CD4-positive, alpha-beta T cell treated with Interferon alpha-2 for 1 hour (primary cell): ENCODE data around the gene MMP24OS.

Experiments used
- DNase-seq, 2 donors: peaks; one replicate each; pipeline ENCODE4 v3.0.0-alpha.2; 2020 to 2022

The MMP24OS gene

DNA sequence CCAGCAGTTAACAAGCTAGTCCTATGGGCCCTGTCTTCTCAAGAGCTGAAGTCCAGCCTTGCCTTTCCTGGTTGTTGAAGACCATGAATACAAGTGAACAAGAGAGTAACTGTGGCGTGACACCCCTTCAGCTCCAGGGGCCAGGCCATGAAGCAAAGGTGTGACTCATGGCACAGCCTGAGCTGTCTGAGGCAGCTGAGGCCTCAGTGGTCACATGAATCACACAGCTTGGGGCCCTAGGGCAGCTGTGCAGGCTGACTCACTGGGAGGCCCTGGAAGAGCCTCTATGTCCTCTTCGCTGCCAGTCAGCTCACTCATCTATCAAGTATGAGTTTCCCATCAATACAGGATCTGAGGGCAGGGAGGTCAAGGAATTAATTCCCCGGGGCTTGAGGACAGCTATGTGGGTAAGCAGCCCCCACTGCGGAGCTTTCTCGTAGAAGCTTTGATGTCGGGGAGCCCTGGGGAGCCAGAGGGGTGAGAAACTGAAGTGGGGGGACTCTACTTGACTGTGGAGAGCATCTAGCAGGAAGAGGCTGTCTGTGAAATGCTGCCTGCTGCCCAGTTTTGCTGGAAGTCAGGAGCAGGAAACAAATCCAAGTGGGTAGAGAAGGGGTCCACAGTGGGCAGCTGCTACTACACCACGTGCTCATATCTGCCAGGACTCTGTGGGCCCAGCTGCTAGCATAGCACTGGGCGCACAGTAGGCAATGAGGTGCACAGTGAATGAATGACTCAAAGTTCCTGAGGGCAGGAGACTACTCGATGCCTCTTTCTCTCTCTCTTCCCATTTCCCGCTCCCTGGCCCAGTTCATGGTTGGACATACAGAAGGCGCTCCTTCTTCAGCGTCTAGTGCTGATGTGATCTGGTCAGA, 28.0 kb upstream of the MMP24OS start:
- no peak for DNase-seq

DNA sequence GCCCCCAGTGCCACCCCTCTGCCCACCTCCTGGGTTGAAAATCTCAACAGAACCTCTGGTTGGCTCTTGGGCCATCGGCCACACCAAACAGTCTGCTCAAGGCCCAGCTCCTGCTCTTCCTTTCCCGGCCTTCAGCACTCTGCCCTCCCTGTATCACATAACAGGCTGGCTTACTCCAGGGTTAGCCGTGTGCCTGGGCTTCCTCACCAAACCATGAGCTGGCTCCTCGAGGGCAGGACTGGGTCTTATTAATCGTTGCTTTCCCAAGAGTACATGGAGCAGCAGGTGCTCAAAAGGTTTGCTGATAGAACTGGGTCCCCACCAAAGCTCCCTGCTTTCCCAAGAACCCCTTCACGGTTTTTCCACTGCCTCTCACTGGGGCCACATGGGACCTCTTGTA, 27.0 kb upstream of the MMP24OS start:
- DNase-seq: no peak

DNA sequence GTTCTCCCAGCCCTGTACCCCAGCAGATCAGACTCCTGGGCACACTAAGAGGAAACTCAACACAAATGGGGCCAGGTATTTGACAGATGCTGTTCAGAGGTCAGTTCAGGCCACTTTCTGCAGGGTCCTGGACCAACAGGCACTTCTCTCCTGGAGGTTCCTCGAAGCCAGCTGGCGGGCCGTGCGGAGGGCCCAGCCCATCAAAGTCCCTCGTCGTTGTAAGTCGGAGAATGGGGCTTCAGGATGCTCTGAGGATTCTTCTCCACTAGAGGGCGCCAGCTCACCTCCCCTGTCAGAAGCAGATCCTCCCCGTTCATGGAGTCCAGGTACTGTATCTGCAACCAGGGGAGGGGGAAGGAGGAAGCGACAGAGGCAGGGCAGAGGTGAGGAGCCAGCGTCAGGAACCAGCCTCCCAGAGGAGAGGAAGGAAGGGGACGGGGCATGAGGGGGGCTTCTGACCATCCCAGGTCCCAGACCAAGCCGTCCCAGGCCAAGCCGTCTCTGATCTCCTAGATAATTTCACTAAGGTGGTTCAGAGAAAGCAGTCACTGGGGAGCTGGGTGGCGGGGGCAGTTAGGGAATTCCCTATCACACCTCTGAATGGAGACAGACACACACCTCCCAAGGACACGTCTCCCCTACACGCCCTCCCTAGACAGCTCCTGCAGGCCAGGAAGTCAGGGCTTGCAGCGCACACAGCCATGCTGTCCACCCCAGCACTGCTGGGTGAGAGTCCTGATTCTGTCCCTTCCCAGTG, 26.0 kb upstream of the MMP24OS start:
- peak; percentile 84 to 88 for DNase-seq

DNA sequence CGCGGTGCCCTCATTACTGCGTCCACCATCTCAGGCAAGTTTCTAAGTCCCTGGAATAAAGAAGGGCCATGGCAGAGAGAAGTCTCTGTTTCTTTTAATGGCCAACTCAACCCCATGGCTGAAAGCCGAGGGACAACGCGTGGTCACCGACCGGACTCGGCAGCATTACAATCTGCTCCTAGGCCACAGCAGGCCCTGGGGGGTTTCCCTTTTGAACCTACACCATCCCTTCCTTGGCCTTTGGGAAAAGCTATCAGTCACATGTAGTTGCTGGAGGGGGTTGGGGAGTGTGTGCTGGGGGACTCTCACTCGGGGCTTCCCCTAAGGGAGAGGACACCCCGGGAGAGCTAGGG, 25.4 kb upstream of the MMP24OS start:
- no peak for DNase-seq

DNA sequence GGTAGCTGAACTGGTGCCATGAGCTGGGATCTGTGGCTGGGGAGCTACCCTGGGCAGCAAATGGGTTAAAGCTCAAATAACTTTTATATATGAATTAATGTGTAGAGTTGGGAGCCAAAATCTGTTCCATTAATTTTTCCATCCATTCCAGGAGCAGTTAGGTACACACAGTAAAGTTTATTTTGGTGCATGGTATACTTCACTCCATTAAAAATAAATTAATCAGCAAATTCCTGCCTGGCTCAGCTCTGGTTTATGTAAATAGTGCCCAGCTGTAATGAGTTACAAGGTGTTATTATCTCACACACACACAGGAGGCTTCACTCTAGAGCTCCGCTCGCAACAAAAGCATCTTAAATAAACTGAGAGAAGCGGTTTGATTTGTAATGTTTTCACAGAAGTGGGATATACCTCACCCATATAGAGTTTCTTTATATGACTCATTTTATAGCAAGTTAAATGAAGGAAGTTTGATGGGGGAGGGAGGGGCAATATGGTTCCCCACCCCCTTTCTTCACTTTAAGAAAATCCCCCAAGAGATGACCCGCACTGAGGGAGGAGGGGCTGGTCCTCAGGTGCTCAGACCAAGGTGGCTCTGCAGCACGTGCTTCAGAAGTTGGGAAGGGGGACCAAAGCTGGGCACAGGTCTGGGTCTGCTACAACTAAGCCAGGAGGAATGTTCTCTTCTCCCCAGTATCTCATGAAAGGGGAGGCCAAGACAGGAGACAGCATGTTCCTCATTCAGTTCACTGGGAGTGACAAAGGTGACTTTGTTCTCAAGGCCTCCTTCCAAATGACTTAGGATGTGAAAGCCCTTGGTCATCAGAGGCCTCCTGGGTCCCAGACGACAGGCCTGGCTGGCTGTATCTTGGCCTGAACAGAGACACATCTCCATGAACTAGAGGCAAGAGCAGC, 24.8 kb upstream of the MMP24OS start:
- no peak for DNase-seq

DNA sequence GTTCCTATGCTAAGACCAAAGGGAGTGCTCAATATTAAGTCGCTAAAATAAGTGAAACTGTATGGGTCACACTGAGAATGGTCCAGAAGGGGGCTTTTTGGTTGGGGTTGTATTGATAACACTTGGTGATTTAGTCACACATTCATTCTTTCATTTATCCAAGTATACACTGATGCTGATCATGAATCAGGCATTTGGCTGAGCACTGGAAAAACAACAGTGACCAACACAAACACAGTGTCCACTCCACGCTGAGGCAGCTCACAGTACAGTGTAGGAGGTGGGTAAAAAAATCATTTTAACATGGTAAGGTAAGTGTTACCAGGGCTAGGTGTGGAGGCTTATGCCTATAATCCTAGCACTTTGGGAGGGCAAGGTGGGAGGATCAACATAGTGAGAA, 23.5 kb upstream of the MMP24OS start:
- DNase-seq: no peak

DNA sequence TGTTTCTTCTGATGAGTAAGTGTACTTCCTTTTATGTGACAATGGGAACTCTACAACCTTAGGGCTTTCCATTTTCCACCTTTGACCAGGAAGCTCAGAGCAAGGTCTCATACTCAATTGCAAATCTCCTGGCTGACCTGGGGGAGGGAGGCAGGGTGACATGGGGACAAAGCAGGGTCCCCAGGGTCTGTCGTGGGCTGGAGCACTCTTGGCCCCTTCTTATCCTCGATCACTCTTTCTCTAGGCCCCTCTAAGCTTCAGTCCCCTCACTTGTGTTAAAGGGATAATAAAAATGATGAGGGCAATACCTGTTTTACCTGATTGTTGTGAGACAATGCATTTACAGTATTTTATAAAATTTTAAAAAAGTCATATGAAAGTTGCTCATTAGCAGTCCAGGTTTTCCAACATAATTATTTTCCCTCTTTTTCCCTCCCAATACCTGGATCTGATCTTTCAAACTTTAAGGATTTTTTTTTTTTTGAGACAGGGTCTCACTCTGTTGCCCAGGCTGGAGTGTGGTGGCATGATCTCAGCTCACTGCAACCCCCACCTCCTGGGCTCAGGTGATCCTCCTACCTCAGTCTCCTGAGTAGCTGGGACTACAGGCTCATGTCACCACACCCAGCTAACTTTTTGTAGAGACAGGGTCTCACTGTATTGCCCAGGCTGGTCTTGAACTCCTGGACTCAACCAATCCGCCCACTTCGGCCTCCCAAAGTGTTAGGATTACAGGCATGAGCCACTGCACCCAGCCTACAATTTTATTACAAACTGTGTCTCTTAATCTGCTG, 22.7 kb upstream of the MMP24OS start:
- no peak for DNase-seq

DNA sequence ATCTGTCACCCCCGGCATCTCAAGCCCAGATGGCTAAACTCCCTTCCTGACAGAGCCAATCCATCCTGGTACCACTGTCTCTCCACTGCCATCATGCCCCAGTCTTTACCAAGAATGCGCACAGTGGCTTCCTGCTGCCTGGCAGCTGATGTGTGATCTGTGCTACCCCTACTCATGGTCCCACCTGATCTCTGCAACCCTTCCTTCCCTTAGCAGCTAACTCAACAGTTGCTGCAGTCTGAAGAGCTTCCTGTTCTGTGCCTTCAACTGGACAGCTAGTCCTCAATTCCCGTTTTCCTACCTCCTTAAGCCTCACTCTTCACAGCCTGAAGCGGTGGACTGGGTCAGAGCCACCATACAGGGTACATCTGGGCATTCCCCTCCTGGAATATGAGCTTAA, 21.9 kb upstream of the MMP24OS start:
- DNase-seq: no peak

DNA sequence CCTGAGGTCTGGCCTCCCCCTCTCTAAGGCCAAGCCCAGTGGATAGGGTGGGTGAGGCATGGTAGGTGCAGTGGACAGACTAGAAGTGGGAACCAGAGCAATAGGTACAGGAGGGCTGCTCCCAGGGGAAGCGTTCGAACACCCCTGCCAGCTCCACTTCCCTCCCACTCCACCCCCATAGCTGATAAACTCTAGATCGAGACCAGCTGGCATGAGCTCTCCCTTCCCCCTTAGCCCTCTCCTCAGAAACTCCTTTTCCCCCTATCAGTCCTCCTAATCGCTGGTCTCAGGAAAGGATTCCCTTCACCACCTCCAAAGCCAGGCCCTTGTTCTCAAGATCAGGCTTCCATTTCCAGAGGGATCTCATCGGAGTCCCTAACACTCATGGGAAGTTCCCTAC, 20.3 kb upstream of the MMP24OS start:
- DNase-seq: no peak

DNA sequence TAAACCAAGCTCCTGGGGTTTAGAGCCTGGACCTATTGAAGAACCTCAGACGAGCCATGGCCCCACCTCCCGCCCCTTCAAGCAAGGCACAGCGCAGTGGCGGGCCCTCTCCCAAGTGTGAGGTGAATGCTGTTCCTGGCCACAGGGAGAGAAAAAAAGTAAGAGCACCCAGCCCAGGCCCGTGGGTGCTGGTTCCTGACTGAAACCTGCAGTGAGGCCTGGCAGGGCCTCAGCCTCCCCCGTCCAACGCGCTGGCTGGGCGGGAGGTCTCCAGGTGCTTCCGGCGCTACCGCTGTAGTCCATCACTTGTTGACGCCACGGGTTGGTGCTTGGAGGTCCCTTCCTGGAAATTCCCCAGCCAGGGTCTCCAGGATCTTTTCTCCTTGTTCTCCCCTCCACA, 19.8 kb upstream of the MMP24OS start:
- DNase-seq: no peak

DNA sequence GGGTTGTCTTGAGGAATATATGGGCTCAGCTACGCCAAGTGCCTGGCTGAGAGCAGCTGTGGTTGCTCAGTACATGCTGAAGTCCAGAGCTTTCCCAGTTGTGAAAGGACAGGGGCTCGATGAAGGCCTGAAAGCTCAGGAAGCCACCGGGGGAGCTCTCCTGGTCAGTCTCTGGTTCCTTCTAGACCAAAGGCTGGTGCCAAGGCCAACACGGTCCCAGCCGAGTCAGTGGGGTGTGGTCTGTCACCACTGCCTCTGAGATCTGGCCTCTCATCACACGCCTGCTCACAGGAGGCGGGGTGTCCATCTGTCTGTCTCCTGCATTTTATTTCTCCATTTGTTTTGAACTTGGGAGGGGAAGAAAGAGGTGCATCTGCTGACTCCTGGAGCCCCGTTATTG, 19.2 kb upstream of the MMP24OS start:
- no peak for DNase-seq

DNA sequence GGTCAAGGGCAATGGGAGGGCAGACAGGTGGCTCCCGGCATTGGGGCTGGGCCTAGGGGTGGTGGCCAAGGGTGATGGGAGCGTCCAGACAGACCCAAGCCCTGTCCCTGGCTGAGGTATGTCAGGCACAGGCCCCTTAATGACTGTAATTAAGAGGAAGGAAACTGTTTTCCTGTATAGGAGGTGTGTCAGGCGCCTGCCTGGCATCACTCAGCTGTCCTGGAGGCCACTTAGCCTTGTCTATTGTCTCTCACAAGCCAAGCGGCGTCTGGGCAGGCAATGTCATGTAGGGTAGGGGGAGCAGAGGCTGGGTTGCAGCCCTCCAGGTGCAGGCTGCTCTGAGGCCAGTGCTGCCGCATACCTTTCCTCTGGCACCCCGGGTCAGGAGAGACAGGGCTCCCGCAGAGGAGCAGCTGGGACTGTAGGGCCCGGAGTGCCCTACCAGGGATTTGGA, 18.2 kb upstream of the MMP24OS start:
- DNase-seq: no peak

DNA sequence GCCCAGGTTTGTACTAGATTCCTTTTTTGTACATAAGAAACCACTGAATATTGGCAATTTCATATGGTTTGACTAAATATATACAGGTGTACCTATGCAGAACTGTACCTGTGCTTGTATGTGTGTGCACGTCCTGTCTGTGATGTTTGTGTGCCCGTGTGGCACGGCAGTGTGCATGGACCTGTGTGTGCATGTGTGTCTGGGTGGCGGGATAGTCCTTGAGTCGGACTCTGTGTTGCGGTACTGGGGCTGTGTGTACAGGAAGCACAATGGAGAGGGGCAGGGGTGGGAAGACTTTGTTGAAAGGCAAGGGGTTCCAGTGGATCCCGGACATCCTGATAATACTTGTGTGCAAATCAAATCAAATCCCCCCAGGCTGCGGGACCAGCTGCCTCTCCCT, 17.8 kb upstream of the MMP24OS start:
- no peak for DNase-seq

DNA sequence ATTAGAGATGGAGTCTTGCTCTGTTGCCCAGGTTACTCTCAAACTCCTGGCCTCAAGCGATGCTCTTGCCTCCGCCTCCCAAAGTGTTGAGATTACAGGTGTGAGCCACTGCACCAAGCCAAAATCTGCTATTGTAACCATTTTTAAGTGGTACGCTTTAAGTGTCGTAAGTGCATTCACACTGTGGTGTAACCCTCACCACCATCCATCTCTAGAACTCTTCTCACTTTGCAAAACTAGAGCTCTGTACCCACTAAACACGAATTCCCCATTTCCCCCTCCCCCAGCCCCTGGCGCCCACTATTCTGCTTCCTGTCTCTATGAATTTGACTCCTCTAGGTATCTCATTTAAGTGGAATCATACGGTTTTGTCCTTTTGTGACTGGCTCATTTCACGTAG, 17.1 kb upstream of the MMP24OS start:
- no peak for DNase-seq

DNA sequence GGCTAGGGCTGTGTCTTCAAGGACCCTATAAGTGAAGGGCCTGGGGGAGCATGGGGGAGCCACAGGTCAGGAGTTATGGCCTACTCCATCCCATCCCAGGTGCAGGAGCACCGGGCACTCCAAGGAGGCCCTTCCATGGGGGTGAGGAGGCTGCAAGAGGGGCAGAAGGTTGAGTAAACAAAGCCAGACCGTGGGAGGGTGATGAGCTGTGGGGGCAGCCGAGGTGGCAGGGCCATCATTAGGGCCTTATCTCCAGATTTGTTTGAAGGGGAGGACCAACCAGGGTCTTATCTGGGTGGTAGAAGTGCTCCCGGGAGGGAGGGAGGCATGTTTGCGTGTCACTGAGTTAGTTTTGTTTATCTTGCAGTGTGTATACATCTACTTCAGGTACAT, 16.4 kb upstream of the MMP24OS start:
- no peak for DNase-seq

DNA sequence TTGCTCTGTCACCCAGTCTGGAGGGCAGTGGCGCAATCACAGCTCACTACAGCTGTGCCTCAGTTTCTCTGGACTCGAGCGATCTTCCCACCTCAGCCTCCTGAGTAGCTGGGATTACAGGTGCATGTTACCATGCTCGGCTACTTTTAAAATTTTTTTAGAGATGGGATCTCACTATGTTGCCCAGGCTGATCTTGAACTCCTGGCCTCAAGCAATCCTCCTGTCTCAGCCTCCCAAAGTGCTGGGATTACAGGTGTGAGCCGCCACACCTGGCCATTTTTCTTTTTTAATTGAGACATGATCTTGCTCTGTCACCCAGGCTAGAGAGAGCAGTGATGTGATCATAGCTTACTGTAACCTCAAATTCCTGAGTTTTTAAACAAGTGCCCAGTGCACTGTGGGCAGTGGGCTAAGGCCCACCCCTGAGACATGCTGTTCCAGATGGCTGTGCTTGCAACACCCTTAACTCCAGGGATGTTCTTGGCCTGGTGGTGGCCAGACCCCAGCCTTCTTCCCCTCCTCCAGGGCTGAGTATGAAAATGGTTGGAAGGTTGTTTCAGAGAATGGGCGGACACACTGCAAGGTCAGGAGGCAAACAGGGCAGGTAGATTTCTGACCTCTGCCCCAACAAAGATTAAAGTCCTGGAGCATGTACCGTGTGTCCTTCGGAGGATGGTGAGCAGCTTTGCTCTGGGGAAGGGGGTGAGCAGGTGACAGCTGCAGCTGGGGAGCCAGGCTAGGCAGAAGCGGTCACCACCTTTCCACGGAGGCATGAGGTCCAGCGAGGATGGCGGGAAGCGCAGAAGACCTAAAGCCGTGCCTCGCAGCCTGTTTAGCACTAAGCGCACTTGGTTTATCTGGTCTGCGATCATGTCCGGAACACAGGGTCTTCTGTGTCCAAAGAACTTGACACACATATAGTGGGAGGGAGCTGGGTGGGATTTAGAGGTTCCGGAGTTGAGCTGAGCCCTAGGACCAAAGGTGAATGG, 15.7 kb upstream of the MMP24OS start:
- no peak for DNase-seq

DNA sequence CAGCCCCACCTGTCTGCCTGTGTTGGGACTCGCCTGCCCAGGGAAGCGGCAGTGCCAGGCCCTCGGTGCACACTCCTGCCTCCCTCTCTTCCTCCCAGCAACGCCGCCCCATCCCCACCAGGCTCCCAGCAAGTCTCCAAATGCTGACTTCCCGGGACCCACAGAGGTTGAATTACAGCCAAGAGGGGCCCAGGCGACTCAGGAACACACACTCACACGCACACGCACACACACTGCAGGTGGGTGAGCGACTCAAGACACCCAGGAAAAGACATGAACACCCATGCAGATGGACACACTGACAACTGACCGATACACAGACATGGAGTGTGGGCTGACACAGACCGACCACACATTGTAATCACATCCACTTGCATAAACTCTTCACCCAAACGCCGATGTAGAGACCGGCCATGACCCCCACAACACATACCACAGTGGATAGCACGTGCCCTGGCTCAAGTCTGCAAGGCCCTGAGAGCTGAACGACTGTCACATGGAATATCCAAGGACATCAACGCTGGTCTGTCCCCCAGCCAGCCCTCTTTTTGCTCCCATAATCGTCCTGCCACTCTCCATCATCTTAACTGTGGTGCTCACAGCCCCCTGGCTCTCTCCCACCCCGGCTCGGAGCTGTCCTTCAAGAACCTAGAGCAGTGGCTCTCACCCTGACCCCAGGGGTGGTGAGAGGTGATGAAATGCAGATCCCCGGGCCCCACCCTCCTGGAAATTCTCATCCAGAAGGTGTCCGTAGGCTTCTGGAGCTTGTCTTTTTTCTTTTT, 14.8 kb upstream of the MMP24OS start:
- DNase-seq: no peak

DNA sequence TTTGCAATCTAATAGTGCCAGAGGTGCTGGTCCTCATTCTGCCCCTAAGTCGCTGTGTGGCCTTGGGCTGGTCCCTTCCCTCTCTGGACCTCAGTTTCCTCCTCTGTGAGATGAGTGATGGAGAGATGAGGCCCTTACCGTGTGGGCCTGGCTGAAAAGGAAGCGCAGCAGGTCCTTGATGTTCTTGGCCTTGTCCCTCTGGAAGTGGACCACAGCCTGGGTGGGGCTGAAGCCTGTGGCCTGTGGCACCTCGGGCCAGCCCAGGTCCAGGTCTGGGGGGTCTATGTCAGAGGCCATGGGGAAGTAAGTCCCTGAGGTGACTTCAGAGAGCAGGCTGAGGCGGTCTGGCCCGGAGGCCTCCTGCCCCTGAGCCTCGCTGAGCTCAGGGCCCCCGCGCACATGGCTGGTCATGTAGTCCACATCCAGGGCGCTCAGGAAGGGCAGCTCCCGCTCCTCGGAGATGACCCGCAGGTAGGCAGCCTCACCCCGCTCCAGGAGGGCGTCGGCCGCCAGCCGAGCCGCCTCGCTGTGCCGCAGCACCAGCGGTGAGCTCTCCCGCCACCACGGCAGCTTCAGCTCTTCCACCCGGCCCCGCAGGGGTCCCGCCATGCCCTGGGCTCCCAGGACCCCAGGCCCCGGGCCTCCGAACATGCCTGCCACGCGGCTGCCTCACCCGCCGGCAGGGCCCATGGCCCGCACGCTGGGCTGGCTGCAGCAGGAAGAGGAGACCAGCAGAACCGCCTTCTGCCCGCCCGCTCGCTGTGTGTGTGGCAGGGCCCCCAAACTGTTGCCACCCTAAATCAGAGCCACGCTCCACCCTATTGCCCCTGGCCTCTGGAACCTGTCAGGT, 14.0 kb upstream of the MMP24OS start, which contains the start of gene FAM83C:
Gene FAM83C (minus strand): TSS at position 772 of the 850 bp plus-strand sequence. CDS start 121 bp downstream, at position 651.
- no peak for DNase-seq

DNA sequence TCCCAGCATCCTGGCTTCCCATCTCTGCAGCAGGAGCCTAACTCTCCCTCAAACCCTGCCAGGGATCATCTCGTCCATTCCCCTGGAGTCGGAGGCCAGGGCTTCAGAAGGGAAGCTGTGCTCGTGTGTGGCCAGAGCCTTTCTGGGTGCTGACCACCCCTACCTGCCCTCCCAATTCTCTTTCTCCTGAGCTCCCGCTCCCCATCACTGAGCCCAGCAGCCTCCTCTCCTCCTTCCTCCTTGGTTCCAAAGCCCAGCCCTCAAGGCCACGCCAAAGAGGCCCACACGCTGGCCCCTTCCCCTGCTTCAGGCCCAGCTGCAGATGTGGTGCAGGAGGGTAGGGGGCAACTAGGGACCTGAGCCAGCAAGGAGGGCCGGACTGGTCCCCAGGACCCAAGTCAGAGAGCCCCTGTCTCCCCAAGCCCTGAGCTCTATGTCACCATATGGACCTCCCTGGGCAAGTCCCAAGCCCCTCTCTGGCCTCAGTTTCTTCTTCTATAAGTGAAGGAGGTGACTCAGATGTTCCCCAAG, 13.0 kb upstream of the MMP24OS start:
- no peak for DNase-seq
